ENCODE data around the gene F5.

Gene F5

DNA sequence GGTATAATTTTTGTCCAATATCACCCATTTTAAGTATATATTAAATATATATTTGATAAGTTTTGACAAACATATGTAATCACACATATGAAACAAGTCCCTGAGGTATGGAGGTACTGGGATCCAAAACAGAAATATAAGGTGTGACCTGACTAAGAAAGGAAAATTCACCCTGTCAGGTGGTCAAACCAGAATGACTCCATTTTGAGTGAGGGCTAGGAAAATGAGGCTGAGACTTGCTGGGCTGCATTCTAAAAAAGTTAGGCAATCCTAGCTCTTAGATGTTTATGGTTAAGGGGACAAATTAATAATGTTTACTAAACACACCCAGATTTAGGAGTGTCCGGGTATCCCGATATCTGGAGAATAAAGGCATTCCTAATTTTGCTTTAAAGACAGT, 89.0 kb downstream of the F5 start:
- no peak overlapping the region for H3K4me3 ChIP-seq (ENCODE audit: low read depth, low read length)
- no peak for DNase-seq (ENCODE audit: low read depth)
- TF ChIP-seq, protein P1, sequence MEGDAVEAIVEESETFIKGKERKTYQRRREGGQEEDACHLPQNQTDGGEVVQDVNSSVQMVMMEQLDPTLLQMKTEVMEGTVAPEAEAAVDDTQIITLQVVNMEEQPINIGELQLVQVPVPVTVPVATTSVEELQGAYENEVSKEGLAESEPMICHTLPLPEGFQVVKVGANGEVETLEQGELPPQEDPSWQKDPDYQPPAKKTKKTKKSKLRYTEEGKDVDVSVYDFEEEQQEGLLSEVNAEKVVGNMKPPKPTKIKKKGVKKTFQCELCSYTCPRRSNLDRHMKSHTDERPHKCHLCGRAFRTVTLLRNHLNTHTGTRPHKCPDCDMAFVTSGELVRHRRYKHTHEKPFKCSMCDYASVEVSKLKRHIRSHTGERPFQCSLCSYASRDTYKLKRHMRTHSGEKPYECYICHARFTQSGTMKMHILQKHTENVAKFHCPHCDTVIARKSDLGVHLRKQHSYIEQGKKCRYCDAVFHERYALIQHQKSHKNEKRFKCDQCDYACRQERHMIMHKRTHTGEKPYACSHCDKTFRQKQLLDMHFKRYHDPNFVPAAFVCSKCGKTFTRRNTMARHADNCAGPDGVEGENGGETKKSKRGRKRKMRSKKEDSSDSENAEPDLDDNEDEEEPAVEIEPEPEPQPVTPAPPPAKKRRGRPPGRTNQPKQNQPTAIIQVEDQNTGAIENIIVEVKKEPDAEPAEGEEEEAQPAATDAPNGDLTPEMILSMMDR (IDR thresholded peaks at IDR 0.05; ENCODE audit: low read depth, low read length, missing control alignments), result no peak

DNA sequence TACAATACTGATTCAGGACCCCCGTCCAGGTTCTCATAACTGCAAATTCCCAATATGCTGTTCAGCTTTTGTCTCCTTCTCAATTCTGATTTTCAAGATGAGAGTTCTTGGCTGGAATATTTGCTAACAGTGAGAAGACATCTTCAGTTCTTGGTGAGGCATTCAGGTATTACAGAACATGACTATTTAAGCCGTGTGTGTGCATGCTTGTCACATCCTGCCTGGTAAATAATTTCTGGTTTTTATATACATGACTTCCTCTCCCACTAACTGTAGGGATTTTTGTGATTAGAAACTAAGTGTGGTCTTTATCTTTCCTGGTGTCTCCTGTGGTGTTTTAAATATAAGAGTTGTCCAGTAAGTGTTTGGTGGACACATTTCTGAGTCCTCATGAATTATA, 90.4 kb downstream of the F5 start:
- DNase-seq (ENCODE audit: low read depth), result no peak
- TF ChIP-seq, protein P1 (IDR thresholded peaks at IDR 0.05; ENCODE audit: low read depth, low read length, missing control alignments), result no peak
- H3K4me3 ChIP-seq (ENCODE audit: low read depth, low read length), result no peak overlapping the region

DNA sequence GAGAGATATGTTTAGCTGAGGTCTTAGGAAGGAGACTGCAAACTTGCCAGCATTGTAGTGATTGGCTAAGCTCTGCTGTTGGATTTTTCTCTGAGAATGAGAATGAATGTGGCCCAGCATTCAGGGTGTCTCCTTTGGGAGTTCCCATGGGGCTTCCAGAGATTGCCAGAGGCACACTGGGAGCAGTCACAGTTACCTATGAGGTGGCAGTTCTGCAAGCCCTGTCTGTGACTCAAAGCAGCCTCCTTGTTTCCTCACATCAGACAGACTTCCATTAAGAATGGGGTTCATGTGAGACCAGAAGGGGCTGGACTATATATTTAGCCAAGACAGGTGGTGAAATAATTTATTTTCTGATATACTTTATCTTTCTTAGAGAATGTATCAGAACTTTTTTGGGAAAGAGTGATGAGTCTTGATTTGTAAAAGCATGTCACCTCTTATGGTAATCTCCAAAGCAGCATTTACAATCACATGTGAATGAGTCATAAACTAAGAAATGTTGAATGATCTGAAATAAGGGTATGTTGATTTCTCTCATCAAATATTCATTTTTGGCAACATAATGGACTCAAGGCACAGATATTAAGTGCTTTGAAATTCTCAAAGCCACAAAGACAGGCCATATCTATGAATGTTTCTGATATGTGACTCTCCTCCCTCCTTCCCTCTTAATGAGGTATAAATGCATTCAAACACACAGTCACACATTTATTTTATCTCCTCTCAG, 91.1 kb downstream of the F5 start:
- DNase-seq (ENCODE audit: low read depth), result no peak
- TF ChIP-seq, protein P1 (IDR thresholded peaks at IDR 0.05; ENCODE audit: low read depth, low read length, missing control alignments), result no peak
- H3K4me3 ChIP-seq (ENCODE audit: low read depth, low read length), result no peak overlapping the region

DNA sequence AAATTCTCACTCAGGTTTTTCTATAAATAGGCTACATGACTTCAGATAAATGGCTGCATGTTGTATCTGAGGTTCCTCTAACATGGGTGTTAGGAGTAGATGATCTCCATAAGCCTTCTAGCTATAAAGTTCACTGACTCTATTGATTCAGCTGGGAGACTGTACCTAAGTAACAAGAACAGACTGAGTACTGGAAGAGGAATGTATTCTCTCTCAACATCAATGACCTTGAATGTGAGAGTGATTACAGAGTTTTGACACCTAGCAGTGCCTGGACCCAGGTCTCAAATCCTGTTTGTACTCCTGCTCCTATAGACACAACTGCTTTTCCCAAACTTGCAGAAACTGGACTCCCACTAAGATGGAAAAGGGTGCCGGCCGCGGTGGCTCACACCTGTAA, 91.9 kb downstream of the F5 start:
- no peak overlapping the region for H3K4me3 ChIP-seq (ENCODE audit: low read depth, low read length)
- TF ChIP-seq, protein P1 (IDR thresholded peaks at IDR 0.05; ENCODE audit: low read depth, low read length, missing control alignments), result no peak
- no peak for DNase-seq (ENCODE audit: low read depth)

DNA sequence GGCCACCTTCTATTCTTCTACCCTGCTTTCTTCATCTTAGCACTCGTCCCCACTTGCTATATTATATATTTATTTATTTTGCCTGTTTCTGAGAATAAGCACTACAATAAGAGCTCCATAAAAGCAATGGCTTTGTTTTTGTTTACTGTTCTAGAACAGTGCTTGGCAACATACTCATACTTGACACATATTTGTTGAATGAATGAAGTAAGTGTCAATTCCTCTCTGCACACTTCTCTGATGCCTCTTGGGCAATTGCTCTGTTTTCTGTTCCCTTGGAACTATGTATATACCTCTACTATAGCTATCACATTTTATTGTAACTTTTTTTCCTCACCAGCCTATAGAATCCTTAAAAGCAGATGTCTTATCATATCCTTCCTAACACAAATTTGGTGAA, 93.0 kb downstream of the F5 start:
- TF ChIP-seq, protein P1 (IDR thresholded peaks at IDR 0.05; ENCODE audit: low read depth, low read length, missing control alignments), result no peak
- no peak for DNase-seq (ENCODE audit: low read depth)
- no peak overlapping the region for H3K4me3 ChIP-seq (ENCODE audit: low read depth, low read length)

DNA sequence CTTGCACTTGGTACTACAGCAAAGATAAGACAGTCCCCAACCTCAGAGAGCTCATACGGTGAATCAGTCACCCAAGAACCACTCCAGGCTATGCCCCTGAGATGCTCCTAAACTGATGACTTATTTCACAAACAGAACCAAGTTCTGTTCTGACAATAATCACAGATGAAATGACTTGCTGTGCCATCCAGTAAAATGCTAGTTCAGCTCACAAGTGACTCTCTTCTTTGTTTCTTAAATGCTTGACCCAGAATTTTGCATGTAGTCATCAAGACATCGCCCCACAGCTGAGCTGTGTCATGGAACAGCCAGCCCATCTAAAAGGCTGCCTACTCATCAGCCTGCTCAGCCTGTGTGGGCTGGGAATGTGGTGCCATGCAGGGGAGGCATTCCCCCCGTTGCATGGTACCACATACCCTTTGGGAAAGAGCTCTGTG, 94.4 kb downstream of the F5 start:
- DNase-seq (ENCODE audit: low read depth), result no peak
- TF ChIP-seq, protein P1 (IDR thresholded peaks at IDR 0.05; ENCODE audit: low read depth, low read length, missing control alignments), result no peak

DNA sequence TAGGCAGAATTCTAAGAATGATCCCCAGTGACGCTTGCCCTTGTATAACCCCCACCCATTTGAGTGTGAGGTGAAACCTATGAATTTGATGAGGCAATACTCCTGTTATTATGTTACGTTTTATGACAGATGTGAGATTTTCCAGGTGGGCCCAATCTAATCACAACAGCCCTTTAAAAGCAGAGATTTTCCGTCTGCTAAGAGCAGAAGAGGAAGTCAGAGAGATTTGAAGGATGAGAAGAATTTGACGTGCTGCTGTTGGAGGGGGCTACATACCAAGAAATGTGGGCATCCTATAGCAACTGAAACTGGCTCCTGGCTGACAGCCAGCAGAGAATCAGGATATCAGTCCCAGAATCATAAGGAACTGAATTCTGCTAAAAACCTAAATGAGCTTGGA, 98.1 kb downstream of the F5 start:
- DNase-seq (ENCODE audit: low read depth), result no peak
- H3K4me3 ChIP-seq (ENCODE audit: low read depth, low read length), result no peak overlapping the region
- TF ChIP-seq, protein P1 (IDR thresholded peaks at IDR 0.05; ENCODE audit: low read depth, low read length, missing control alignments), result no peak

More for the DNA sequence above, 94.4 kb downstream of the F5 start:
- H3K4me3 ChIP-seq (ENCODE audit: low read depth, low read length), result no peak overlapping the region

Data from GM12864 (cell line).